ENCODE data around the gene MALAT1. TPM values are rescaled to one million over a fixed set of nuclear protein-coding genes. Genes with fewer than 3 reads are reported as not detected.
A peak's percentile ranks its signal among the peaks of the same experiment; 100 is the strongest.

The MALAT1 gene
- total and polyA plus RNA-seq, 10 of the 15 experiments (the other 5 are each of a cell fraction or from before 2014, with no cell fraction given): 448 to 8,160 (median 2,019) TPM

DNA sequence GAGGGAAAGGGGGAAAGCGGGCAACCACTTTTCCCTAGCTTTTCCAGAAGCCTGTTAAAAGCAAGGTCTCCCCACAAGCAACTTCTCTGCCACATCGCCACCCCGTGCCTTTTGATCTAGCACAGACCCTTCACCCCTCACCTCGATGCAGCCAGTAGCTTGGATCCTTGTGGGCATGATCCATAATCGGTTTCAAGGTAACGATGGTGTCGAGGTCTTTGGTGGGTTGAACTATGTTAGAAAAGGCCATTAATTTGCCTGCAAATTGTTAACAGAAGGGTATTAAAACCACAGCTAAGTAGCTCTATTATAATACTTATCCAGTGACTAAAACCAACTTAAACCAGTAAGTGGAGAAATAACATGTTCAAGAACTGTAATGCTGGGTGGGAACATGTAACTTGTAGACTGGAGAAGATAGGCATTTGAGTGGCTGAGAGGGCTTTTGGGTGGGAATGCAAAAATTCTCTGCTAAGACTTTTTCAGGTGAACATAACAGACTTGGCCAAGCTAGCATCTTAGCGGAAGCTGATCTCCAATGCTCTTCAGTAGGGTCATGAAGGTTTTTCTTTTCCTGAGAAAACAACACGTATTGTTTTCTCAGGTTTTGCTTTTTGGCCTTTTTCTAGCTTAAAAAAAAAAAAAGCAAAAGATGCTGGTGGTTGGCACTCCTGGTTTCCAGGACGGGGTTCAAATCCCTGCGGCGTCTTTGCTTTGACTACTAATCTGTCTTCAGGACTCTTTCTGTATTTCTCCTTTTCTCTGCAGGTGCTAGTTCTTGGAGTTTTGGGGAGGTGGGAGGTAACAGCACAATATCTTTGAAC is 6.8 kb downstream of the MALAT1 start (continued):
- TF ChIP-seq, protein P1, sequence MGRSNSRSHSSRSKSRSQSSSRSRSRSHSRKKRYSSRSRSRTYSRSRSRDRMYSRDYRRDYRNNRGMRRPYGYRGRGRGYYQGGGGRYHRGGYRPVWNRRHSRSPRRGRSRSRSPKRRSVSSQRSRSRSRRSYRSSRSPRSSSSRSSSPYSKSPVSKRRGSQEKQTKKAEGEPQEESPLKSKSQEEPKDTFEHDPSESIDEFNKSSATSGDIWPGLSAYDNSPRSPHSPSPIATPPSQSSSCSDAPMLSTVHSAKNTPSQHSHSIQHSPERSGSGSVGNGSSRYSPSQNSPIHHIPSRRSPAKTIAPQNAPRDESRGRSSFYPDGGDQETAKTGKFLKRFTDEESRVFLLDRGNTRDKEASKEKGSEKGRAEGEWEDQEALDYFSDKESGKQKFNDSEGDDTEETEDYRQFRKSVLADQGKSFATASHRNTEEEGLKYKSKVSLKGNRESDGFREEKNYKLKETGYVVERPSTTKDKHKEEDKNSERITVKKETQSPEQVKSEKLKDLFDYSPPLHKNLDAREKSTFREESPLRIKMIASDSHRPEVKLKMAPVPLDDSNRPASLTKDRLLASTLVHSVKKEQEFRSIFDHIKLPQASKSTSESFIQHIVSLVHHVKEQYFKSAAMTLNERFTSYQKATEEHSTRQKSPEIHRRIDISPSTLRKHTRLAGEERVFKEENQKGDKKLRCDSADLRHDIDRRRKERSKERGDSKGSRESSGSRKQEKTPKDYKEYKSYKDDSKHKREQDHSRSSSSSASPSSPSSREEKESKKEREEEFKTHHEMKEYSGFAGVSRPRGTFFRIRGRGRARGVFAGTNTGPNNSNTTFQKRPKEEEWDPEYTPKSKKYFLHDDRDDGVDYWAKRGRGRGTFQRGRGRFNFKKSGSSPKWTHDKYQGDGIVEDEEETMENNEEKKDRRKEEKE (IDR thresholded peaks at IDR 0.05): no peak
- no peak for TF ChIP-seq ZNF384 (IDR thresholded peaks at IDR 0.05; ENCODE audit: borderline replicate concordance, low read depth, low read length)
- no peak for TF ChIP-seq ATF7 (IDR thresholded peaks at IDR 0.05; ENCODE audit: low read depth)
- TF ChIP-seq, protein P2, sequence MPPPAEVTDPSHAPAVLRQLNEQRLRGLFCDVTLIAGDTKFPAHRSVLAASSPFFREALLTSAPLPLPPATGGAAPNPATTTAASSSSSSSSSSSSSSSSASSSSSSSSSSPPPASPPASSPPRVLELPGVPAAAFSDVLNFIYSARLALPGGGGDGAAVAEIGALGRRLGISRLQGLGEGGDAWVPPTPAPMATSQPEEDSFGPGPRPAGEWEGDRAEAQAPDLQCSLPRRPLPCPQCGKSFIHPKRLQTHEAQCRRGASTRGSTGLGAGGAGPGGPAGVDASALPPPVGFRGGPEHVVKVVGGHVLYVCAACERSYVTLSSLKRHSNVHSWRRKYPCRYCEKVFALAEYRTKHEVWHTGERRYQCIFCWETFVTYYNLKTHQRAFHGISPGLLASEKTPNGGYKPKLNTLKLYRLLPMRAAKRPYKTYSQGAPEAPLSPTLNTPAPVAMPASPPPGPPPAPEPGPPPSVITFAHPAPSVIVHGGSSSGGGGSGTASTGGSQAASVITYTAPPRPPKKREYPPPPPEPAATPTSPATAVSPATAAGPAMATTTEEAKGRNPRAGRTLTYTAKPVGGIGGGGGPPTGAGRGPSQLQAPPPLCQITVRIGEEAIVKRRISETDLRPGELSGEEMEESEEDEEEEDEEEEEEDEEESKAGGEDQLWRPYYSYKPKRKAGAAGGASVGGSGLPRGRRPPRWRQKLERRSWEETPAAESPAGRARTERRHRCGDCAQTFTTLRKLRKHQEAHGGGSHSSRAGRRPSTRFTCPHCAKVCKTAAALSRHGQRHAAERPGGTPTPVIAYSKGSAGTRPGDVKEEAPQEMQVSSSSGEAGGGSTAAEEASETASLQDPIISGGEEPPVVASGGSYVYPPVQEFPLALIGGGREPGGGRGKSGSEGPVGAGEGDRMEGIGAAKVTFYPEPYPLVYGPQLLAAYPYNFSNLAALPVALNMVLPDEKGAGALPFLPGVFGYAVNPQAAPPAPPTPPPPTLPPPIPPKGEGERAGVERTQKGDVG (CRISPR knock-in tag; IDR thresholded peaks at IDR 0.05): 0 out of 2 replicates have a peak, but pooled peaks have one; percentile 11
- TF ChIP-seq, protein P3, sequence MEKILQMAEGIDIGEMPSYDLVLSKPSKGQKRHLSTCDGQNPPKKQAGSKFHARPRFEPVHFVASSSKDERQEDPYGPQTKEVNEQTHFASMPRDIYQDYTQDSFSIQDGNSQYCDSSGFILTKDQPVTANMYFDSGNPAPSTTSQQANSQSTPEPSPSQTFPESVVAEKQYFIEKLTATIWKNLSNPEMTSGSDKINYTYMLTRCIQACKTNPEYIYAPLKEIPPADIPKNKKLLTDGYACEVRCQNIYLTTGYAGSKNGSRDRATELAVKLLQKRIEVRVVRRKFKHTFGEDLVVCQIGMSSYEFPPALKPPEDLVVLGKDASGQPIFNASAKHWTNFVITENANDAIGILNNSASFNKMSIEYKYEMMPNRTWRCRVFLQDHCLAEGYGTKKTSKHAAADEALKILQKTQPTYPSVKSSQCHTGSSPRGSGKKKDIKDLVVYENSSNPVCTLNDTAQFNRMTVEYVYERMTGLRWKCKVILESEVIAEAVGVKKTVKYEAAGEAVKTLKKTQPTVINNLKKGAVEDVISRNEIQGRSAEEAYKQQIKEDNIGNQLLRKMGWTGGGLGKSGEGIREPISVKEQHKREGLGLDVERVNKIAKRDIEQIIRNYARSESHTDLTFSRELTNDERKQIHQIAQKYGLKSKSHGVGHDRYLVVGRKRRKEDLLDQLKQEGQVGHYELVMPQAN (conservative IDR thresholded peaks at IDR 0.05): no peak
- TF ChIP-seq MXI1 (IDR thresholded peaks at IDR 0.05; ENCODE audit: low read depth, low read length): 0 out of 2 replicates have a peak, but pooled peaks have one; percentile 7
- TF ChIP-seq YY1 (IDR thresholded peaks at IDR 0.05; ENCODE audit: low read depth, low read length): 0 out of 2 replicates have a peak, but pooled peaks have one; percentile 5
- TF ChIP-seq BACH1 (IDR thresholded peaks at IDR 0.05; ENCODE audit: borderline replicate concordance): peak; percentile 75
- TF ChIP-seq MEF2A (IDR thresholded peaks at IDR 0.05; ENCODE audit: insufficient read depth, low read depth, low read length): no peak
- TF ChIP-seq NR2F1 (conservative IDR thresholded peaks at IDR 0.05): no peak
- TF ChIP-seq, protein P4, sequence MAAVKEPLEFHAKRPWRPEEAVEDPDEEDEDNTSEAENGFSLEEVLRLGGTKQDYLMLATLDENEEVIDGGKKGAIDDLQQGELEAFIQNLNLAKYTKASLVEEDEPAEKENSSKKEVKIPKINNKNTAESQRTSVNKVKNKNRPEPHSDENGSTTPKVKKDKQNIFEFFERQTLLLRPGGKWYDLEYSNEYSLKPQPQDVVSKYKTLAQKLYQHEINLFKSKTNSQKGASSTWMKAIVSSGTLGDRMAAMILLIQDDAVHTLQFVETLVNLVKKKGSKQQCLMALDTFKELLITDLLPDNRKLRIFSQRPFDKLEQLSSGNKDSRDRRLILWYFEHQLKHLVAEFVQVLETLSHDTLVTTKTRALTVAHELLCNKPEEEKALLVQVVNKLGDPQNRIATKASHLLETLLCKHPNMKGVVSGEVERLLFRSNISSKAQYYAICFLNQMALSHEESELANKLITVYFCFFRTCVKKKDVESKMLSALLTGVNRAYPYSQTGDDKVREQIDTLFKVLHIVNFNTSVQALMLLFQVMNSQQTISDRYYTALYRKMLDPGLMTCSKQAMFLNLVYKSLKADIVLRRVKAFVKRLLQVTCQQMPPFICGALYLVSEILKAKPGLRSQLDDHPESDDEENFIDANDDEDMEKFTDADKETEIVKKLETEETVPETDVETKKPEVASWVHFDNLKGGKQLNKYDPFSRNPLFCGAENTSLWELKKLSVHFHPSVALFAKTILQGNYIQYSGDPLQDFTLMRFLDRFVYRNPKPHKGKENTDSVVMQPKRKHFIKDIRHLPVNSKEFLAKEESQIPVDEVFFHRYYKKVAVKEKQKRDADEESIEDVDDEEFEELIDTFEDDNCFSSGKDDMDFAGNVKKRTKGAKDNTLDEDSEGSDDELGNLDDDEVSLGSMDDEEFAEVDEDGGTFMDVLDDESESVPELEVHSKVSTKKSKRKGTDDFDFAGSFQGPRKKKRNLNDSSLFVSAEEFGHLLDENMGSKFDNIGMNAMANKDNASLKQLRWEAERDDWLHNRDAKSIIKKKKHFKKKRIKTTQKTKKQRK (IDR thresholded peaks at IDR 0.05; ENCODE audit: low read depth, low read length): peak; percentile 13; the same call in 1 of the 2 replicates
- no peak for TF ChIP-seq YBX1 (IDR thresholded peaks at IDR 0.05)
- TF ChIP-seq ZSCAN29 (IDR thresholded peaks at IDR 0.05): peak; percentile 40; the same call in 1 of the 2 replicates
- TF ChIP-seq GABPA (IDR thresholded peaks at IDR 0.05; ENCODE audit: low read depth): no peak
- TF ChIP-seq, protein P5, sequence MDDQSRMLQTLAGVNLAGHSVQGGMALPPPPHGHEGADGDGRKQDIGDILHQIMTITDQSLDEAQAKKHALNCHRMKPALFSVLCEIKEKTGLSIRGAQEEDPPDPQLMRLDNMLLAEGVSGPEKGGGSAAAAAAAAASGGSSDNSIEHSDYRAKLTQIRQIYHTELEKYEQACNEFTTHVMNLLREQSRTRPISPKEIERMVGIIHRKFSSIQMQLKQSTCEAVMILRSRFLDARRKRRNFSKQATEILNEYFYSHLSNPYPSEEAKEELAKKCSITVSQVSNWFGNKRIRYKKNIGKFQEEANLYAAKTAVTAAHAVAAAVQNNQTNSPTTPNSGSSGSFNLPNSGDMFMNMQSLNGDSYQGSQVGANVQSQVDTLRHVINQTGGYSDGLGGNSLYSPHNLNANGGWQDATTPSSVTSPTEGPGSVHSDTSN (IDR thresholded peaks at IDR 0.05; ENCODE audit: insufficient replicate concordance, low read depth, low read length): peak; percentile 22
- no peak for TF ChIP-seq ZNF622 (IDR thresholded peaks at IDR 0.05)

Data from GM12878 (cell line).